Heart left ventricle (tissue), 16 donors: Measurements from ENCODE around the gene PERM1. TPM values are rescaled to one million over a fixed set of nuclear protein-coding genes. Genes with fewer than 3 reads are reported as not detected.

Source experiments
- ATAC-seq, 4 donors: fragments of 200-7000 bp; cut with Tn5 transposase; one replicate each; pipeline ENCODE4 v1.9.1; 2020 to 2022; ENCODE audit warnings: moderate library complexity in 4 of 4, mild to moderate bottlenecking in 3 of 4, moderate number of reproducible peaks in 1 of 4
- DNase-seq, 5 donors: peaks; one replicate each; pipeline ENCODE4 v3.0.0-alpha.2; 2020
- H3K27ac ChIP-seq, 12 donors: fragments of 200-600 bp; sonication (generic) in 4 of 12; one replicate each; pipeline versions ENCODE4 v1.5.0 to v1.8.0; 2016 to 2022; ENCODE audit warnings: mild to moderate bottlenecking in 2 of 12
- H3K27me3 ChIP-seq, 9 donors: fragments of 200-600 bp; sonication (generic) in 2 of 9; one replicate each; pipeline versions ENCODE4 v1.5.1 to v1.8.0; 2016 to 2022; ENCODE audit warnings: mild to moderate bottlenecking in 3 of 9
- H3K36me3 ChIP-seq, 9 donors: fragments of 200-600 bp; sonication (generic) in 2 of 9; one replicate each; pipeline versions ENCODE4 v1.5.0 to v1.8.0; 2018 to 2022; ENCODE audit warnings: mild to moderate bottlenecking in 2 of 9
- H3K4me1 ChIP-seq, 12 donors: fragments of 200-600 bp; sonication (generic) in 4 of 12; one replicate each; pipeline versions ENCODE4 v1.5.0 to v1.8.0; 2016 to 2022; ENCODE audit warnings: mild to moderate bottlenecking in 3 of 12
- H3K4me3 ChIP-seq, 12 donors: fragments of 200-600 bp; sonication (generic) in 4 of 12; one replicate each; pipeline versions ENCODE4 v1.5.0 to v1.8.0; 2017 to 2022; ENCODE audit warnings: mild to moderate bottlenecking in 9 of 12, moderate library complexity in 4 of 12
- H3K9me3 ChIP-seq, 12 donors: fragments of 200-600 bp; sonication (generic) in 4 of 12; one replicate each; pipeline versions ENCODE4 v1.5.0 to v1.8.0; 2016 to 2022; ENCODE audit warnings: mild to moderate bottlenecking in 1 of 12
- CTCF ChIP-seq, 12 donors: fragments of 200-600 bp; sonication (generic) in 4 of 12; IDR thresholded peaks; one replicate each; pipeline versions ENCODE4 v1.5.0 to v1.8.0; 2018 to 2022; ENCODE audit warnings: antibody characterized with exemption in 12 of 12, mild to moderate bottlenecking in 5 of 12
- POLR2A ChIP-seq, 2 donors: fragments of 450-650 bp; IDR thresholded peaks; one replicate each; pipeline ENCODE4 v1.6.1; 2017; ENCODE audit warnings: antibody characterized with exemption in 2 of 2, mild to moderate bottlenecking in 2 of 2, moderate library complexity in 2 of 2
- WGBS, 4 donors: extraction: QIAGEN DNeasy Blood & Tissue Kit in 2 of 4; methylation state at CpG; one replicate each; pipeline versions ENCODE4 v1.1.5 to v1.1.7; 2013 to 2018; 5-methylcytosine and 5-hydroxymethylcytosine counted together
- intact Hi-C, 10 donors: fragments of 100-400 bp; cut with DNase I; formaldehyde crosslinking; loops; one replicate each; pipeline versions ENCODE4 v1.11.1 to v1.14.2; 2022
- polyA plus RNA-seq, 2 donors: library from polyadenylated mRNA; stranded (reverse); fragments of 200-250 nt; gene quantifications; one replicate each; pipeline ENCODE4 v1.2.3, GENCODE V29; 2013
- total RNA-seq, 9 donors: library from RNA; depleted of rRNA in 2 of 9; stranded (reverse); fragments of >200 nt in 2 of 9; fragmentation: NEBNext Ultra II Directional in 3 of 9; extraction: Animal tissue kit (Norgen Biotek cat#: 25700) in 3 of 9; gene quantifications; one replicate each; pipeline versions ENCODE4 v1.1.0 to v1.2.4, GENCODE V29; 2016 to 2023
- donor health status: ischemic (EF 13 %, LVEDD 7.1; RV severe dilation, severe dysfunction).
- donor health status: healthy with polysubstance abuse.
- donor health status: DM: no; HTN: yes; CAD: no.
- donor health status: DM: no; HTN: no; CAD: no.
- donor health status: ischemic (EF 25% LVEDD 6.9; RV normal size, moderate dysfunction).
- donor health status: ischemic (EF 25% LVEDD 5.7; RV mildly dilated, moderate dysfunction).
- donor health status: healthy.
- donor health status: DM: yes; HTN: yes; CAD: no.
- donor health status: ischemic (EF 35%, LVEDD 5.7; RV mildly dilated, moderate dysfunction).
- donor health status: nonischemic (EF 11% LVEDD 7.7; RV severe dilation, severe dysfunction).
- donor health status: DM: yes; HTN: yes; CAD: no.
- donor health status: PGD.
- donor health status: ischemic (EF 29% LVEDD 5.4; RV normal size, mild dysfunction).
- donor health status: nonischemic (EF 23%, LVEDD 6.1; RV moderate dilation, normal function).

Gene PERM1
- total and polyA plus RNA-seq, 11 donors: 52.8 to 353 (median 104) TPM

- intact Hi-C loops: no loop called here
Measured at GRCh38 chr1:934991-935750, 46.7 kb downstream of the PERM1 start.

GRCh38 chr1:933603-933940, 48.3 kb downstream of the PERM1 start:
- intact Hi-C loops: no loop called here
- no peak for ATAC-seq
- peaks cover 0 to 75% (median 35%) of the 10 kb centered on the region in 9 donors for H3K27me3 ChIP-seq
- no peak overlapping the region for H3K27ac ChIP-seq
- no peaks in the 10 kb centered on the region for H3K9me3 ChIP-seq
- H3K4me1 ChIP-seq: peaks cover 0 to 17% (median 10%) of the 10 kb centered on the region in 12 donors
- no peaks in the 10 kb centered on the region for H3K36me3 ChIP-seq
- DNase-seq: no peak
- WGBS, 4 donors: 20 to 33% (median 22%) methylated on average over 3 to 10 of the region's 10 CpGs
- H3K4me3 ChIP-seq: no peak overlapping the region
- TF ChIP-seq CTCF (IDR thresholded peaks at IDR 0.05): no peak
- no peak for TF ChIP-seq POLR2A (IDR thresholded peaks at IDR 0.05)

More at GRCh38 chr1:934991-935750, 46.7 kb downstream of the PERM1 start:
- 7 to 9% (median 8%) methylated on average over 26 to 37 of the region's 37 CpGs for WGBS, 4 donors
- DNase-seq (no peak), ATAC-seq (no peak)
- Histone ChIP-seq H3K4me3 (no peak overlapping the region), H3K27ac (no peak overlapping the region), H3K4me1 (peaks cover 0 to 26% (median 13%) of the 10 kb centered on the region in 12 donors), H3K27me3 (peaks cover 0 to 81% (median 37%) of the 10 kb centered on the region in 9 donors), H3K9me3 (no peaks in the 10 kb centered on the region), H3K36me3 (no peaks in the 10 kb centered on the region)
- TF ChIP-seq CTCF (IDR thresholded peaks at IDR 0.05): no peak
- TF ChIP-seq POLR2A (IDR thresholded peaks at IDR 0.05): no peak

GRCh38 chr1:932776-933602, 48.9 kb downstream of the PERM1 start:
- intact Hi-C loops: no loop called here
- no peak overlapping the region for H3K27ac ChIP-seq
- ATAC-seq: no peak
- H3K4me1 ChIP-seq: peaks cover 0 to 17% (median 10%) of the 10 kb centered on the region in 12 donors
- H3K36me3 ChIP-seq: no peaks in the 10 kb centered on the region
- DNase-seq: no peak
- peaks cover 0 to 71% (median 36%) of the 10 kb centered on the region in 9 donors for H3K27me3 ChIP-seq
- no peak for TF ChIP-seq POLR2A (IDR thresholded peaks at IDR 0.05)
- TF ChIP-seq CTCF (IDR thresholded peaks at IDR 0.05): no peak
- no peaks in the 10 kb centered on the region for H3K9me3 ChIP-seq
- WGBS, 4 donors: 72 to 77% (median 75%) methylated on average over 24 to 25 of the region's 25 CpGs
- H3K4me3 ChIP-seq: no peak overlapping the region

- no peak for ATAC-seq
- 57 to 72% (median 62%) methylated on average over 15 to 16 of the region's 16 CpGs for WGBS, 4 donors
- intact Hi-C loops: no loop called here
Measured at GRCh38 chr1:932173-932510, 49.8 kb downstream of the PERM1 start.

More at GRCh38 chr1:932173-932510, 49.8 kb downstream of the PERM1 start:
- Histone ChIP-seq H3K4me1 (peaks cover 0 to 17% (median 10%) of the 10 kb centered on the region in 12 donors), H3K36me3 (no peaks in the 10 kb centered on the region), H3K27me3 (peaks cover 0 to 71% (median 41%) of the 10 kb centered on the region in 9 donors), H3K9me3 (no peaks in the 10 kb centered on the region), H3K27ac (no peak overlapping the region), H3K4me3 (no peak overlapping the region)
- no peak for TF ChIP-seq POLR2A (IDR thresholded peaks at IDR 0.05)
- TF ChIP-seq CTCF (IDR thresholded peaks at IDR 0.05): no peak
- DNase-seq: no peak
